HG03571 (cell line): ENCODE data around the gene CHL1.
A peak's percentile ranks its signal among the peaks of the same experiment; 100 is the strongest.

Source experiments
- ATAC-seq: cut with Tn5 transposase; IDR thresholded peaks from one replicate; pipeline ENCODE4 v1.9.1; 2021; ENCODE audit not compliant: unreplicated experiment

CHL1 gene

DNA sequence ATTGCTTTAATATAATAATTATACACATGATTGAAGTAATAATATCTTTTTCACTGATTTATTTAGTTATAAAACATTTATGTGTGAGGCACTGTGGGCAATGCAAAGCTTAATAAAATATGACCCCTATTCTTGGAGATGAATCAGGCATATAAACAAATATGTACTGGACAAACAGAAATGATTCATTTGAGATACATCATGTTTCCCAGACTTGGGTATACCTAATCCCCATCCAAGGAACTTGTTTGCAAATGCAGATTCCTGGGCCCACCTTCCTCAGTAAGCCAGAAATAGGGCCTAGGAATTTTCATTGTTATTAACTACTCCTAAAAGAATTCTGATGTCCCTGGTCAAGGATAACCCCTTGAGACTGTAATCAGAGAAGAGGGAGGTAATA lies 184.2 kb downstream of the CHL1 start:
- no peak for ATAC-seq

DNA sequence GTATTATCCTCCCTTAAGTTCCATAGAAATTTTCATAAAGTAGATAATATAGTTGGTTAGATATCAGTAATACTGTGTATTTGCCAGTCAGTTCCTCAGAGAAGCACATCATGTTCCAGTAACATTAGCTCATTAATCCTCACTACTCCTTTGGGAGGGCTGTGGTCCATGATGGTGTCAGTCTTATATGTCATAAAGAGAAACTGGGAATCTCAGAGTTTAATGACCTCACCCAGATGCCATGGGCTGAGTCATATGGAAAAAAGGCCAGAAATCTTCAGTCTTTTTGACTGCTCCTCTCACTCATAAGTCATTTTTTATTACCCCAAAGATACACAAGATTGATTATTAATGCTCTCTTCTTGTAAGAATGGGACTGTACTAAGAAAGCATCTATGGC lies 188.6 kb downstream of the CHL1 start:
- no peak for ATAC-seq

DNA sequence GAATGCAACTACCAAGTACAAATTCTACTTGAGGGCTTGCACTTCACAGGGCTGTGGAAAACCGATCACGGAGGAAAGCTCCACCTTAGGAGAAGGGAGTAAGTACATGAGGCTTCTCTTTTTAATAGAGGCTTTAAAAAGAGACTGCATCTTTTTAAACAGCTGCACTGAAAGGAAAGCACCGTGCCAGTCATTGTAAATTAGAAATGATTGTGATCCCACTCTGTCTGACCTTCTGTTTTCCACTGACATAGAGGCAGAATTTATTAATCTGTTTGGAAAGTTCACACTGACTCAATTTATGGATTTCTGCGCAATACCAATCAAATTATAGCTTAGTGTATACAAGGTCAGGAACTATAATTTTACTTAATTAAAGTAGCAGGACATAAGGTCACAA lies 198.2 kb downstream of the CHL1 start:
- no peak for ATAC-seq

- ATAC-seq = no peak
Observed at GRCh38 chr3:396293-396692, 199.7 kb downstream of the CHL1 start.

- no peak for ATAC-seq
Observed at GRCh38 chr3:399647-400046, 203.1 kb downstream of the CHL1 start.

DNA sequence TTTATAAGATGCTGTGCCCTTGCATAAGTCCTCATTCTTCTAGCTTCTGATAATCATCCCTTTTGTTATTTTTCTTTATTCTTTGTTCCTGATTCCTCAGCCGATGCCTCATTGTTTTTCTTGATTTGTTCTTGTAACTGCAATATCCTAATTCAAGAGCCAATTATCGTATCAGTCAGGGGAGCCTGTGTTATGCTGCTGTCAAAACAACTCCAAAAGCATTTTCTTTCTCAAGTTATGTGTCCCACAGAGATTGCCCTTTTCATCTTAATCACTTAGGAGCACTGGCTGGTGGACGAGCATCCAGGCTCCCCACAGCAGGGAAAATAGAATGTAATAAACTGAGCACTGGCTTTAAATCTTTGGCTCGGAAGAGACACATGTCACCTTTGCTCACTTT lies 207.3 kb downstream of the CHL1 start:
- ATAC-seq = no peak

DNA sequence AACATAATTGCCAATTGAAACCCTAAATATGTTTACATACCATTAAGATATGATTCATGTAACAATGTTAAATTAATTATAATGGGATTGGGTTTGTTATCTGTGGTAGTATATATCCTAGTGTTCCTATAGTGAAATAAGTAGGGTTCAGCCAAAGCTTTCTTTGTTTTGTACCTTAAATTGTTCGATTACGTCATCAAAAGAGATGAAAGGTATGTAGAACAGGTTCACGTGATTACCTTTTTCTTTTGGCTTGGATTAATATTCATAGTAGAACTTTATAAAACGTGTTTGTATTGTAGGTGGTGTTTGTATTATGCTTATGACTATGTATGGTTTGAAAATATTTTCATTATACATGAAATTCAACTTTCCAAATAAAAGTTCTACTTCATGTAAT lies 212.4 kb downstream of the CHL1 start:
- ATAC-seq = no peak

GRCh38 chr3:411226-411625 lies 214.7 kb downstream of the CHL1 start:
- no peak for ATAC-seq

GRCh38 chr3:414063-414462 lies 217.5 kb downstream of the CHL1 start:
- ATAC-seq = no peak

DNA sequence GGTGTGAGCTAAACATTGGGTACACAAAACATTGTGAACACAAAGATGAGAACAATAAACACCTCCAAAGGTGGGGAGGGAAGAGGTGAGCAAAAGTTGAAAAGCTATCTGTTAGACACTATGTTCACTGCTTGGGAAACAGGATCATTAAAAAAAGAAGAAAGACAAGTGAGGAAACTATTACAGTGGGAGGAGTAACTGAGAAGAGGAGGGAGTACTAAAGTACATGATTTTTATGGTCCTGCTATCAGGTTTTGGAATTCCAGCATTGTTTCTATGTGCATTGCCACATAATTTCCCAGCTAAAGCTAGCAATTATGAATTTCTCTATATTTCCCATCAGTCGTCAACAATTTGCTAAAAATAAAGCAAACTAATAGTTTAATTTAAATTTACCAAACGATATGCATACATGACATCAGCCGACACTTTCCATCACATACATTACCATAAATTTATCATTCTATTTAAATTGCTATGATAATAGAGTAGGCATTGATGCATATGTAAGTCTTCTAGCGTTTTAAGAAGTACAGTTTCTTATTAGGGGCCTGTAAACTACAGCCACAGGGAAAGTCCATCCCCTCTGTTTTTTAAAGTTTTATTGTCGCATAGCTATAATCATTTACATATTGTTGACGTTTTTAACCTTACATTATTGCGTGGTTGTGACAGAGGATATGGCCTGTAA lies 221.8 kb downstream of the CHL1 start:
- no peak for ATAC-seq

DNA sequence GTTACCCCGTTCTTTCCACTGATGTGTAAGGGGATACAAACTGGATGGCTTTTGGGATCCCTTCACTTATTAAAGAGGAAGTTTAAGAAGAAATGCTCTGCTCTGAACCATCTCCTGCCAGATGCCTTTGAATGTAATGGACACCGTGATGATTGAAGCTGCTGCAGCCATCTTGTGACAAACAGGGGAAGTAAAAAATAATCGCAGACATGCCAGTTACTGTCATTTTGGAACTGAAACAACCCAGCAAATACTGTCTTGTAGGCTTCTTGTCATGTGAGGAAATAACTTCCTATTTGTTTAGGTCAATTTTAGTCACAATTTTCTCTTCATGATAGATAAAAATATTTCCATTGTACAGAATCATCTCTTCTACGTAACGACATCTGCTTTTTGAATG lies 224.0 kb downstream of the CHL1 start:
- peak; percentile 65 for ATAC-seq

- ATAC-seq = no peak
Observed at GRCh38 chr3:425079-425478, 228.5 kb downstream of the CHL1 start.

DNA sequence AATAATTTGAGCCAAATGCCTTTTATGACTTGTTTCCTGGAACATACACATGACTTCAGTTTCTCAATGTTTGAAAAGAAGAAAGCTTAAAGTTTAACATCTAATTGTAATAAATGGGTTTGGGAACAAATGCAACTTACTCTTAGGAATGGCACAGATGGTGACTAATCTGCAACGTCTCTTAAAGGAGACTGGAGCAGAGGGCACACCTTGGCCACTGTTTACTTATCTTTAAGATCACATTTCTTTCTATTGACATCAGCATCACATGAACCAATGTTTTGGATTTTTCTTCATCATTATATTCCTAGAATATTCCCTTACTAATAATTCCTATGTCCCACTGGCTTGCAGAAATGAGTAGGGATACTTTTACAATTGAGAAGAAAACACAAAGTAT lies 229.5 kb downstream of the CHL1 start:
- ATAC-seq = no peak

DNA sequence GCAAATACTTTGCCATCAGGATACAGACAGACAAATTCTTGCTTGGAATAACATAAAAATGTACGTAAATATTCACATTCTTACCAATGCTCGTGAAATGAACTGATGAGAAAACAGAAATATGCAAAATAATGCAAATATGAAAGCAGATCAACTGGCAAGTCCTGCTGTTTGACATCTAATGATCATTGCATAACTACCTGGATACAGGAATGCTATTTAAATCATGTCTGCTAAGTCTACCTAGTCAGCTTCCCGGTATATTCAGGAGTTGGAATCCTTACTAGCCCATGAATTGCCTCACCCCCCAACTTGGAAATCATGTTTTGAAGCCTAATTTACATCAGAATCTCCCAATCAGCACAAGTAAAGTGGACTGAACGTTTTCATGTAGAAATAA lies 230.6 kb downstream of the CHL1 start:
- ATAC-seq = no peak

- ATAC-seq = no peak
Observed at GRCh38 chr3:430186-430585, 233.6 kb downstream of the CHL1 start.

- ATAC-seq = no peak
Observed at GRCh38 chr3:435161-435560, 238.6 kb downstream of the CHL1 start.

DNA sequence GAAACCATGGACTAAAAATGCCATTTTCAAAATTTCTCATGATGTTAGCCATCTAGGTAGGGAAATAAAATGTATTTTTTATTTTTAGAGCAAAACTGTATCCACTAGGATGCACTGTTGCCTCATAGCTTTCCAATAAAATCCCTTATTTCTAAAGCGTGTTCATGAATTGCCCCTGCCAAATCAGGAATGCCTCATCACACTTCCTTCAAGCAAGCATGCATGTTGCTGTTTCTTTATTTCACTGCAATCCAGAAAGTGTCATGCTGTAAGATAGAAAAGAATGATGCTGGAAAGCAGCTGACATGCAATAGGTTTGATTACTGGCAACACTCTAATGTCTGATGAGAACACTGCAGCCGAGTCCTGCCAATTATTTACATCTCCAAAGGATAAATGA lies 239.5 kb downstream of the CHL1 start:
- ATAC-seq = no peak

DNA sequence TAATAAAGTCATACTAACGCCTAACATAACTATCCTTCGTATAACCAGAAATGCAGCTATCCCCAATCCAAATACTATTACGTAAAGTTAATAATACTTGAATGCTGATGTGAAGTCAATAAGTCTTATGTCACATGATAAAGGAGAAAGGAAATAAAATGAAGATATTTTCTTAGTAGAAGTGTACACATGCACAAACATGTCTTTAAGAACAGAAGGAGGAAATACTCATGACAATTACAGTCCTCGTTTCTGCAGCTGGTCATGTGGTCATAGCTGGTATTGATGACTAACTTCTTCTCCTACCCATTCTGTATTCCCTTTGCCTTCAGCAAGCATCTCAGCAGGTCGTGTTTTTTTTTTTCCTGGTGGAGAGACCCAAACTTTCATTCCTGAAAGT lies 244.3 kb downstream of the CHL1 start:
- ATAC-seq = no peak

GRCh38 chr3:445960-446359 lies 249.4 kb downstream of the CHL1 start:
- ATAC-seq = no peak

GRCh38 chr3:447671-448070 lies 251.1 kb downstream of the CHL1 start:
- ATAC-seq = no peak

GRCh38 chr3:449711-450110 lies 253.1 kb downstream of the CHL1 start:
- no peak for ATAC-seq

- ATAC-seq = no peak
Observed at GRCh38 chr3:452221-452620, 255.7 kb downstream of the CHL1 start.

- ATAC-seq = no peak
Observed at GRCh38 chr3:453106-453505, 256.5 kb downstream of the CHL1 start.

GRCh38 chr3:454986-455385 lies 258.4 kb downstream of the CHL1 start:
- ATAC-seq = no peak
